Activated CD8-positive, alpha-beta memory T cell treated with anti-CD3 and anti-CD28 coated beads for 24 hours (primary cell): ENCODE measurements around the gene MIF4GD.

ENCODE experiments used
- DNase-seq: peaks from one replicate; pipeline ENCODE4 v3.0.0-alpha.2; 2020

The MIF4GD gene

DNA sequence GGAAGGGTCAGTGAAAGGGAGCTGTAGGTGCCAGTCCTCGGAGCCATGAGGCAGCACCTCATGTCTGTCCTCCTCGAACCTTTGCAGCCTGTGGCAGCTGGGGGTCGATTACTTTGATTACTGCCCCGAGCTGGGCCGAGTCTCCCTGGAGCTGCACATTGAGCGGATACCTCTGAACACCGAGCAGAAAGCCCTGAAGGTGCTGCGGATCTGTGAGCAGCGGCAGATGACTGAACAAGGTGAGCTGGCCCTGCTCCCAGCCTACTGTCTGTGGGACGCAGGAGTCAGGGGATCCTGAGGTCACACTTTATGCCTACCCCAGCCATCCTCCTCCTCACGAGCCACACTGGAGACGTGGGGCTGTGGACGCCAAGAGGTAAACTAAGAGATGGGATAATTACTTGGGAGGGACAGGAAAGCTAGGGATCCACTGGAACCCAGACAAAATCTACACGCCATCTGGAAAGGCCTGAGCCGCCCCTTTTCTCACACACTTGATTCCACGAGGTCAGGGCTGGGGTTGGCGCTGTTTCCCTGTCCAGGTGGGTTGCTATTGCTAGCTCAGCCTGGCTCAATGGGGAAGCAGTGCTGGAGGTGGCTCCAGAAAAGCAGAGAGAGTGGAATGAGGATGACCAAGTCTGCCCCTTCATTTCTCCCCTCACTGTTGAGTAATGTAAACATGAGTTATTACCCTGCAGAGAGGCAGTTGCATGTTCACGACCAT lies 39.1 kb downstream of the MIF4GD start:
- DNase-seq: no peak

GRCh38 chr17:75231071-75231470 lies 40.0 kb downstream of the MIF4GD start:
- DNase-seq: no peak

DNA sequence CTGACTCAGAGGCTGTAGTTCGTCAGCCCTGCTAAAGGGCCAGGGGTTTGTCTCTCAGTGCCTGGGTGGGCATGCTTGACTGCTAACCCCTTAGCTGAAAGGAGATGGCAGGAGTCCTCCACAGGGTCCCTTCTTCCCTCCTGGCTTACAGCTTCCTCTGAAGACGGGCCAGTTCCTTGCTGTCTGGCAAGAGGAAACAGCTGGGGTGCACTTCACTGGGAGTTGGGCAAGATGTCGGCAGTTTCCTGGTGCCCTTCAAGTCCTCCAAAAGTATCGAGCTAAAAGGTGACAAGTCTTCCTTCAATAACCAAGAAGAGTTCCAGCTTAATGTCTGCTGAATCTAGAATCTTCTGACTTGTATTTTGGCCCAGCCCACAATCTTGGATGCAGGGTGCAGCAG lies 42.2 kb downstream of the MIF4GD start:
- no peak for DNase-seq

GRCh38 chr17:75228305-75228704 lies 42.7 kb downstream of the MIF4GD start:
- DNase-seq: no peak

GRCh38 chr17:75227729-75228128 lies 43.3 kb downstream of the MIF4GD start:
- no peak for DNase-seq

- DNase-seq: no peak
These were observed 46.0 kb downstream of the MIF4GD start for GRCh38 chr17:75225016-75225415.

GRCh38 chr17:75219815-75220214 lies 51.2 kb downstream of the MIF4GD start:
- no peak for DNase-seq

DNA sequence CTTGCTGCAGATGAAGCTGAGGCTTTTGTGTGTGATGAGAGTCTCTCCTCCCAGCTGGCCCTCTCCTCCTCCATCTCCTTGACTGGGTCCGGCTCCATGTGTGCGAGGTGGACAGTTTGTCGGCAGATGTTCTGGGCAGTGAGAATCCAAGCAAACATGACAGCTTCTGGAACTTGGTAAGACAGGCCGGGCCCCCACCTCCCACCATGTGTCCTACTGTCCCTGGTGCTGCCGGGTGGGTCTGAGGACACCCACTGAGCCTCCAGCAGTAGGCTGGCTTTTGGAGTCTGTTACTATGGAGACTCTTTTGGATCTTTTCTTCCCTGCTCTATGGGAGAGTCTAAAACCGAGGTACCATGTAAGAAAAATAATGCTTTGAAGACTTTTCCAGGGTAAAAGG lies 52.9 kb downstream of the MIF4GD start:
- no peak for DNase-seq
